HG03135 (cell line): ENCODE measurements around the gene HIPK3.
"Not testable (repeated sequence)": the region's sequence is repeated elsewhere in the genome, so short reads cannot be mapped to it uniquely, and the experiment has no call there.

Experiments
- ATAC-seq: cut with Tn5 transposase; IDR thresholded peaks from one replicate; pipeline ENCODE4 v1.9.1; 2021; ENCODE audit warnings: mild to moderate bottlenecking, moderate library complexity; ENCODE audit not compliant: unreplicated experiment

HIPK3 gene

DNA sequence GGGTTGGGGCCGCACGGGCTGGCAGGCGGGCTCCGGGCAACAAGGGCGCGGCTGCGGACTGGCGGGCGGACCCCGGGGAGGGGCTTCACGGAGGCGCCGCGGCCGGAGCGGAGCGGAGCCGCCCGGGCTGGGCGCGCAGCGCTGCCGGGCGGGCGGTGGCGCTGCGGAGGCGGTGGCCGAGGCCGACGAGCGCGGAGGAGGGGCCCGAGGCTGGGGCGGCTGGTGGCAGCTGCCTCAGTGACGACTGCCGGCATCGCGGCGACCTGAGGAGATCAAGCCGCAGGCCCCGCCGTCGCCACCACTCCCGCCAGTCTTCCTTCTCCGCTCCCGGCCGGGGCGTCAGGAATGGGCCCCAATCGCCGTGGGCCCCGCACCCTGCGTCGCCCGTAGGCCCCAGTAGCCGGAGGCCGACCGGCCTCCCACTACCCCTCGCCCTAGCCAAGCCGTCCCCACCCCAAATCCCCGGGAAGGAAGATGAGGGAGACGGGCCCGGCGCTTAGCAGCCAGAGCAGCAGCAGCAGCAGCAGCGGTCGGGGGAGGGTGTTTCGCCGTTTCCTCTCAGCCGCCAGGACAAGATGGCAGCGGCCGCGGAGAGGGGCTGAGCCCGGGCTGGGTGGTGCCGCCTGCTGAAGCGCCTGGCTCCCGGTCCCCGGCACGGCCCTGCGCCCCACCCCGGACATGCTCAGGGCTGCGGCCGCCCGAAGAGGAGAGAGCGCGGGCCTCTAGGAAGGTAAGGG lies at the start of gene HIPK3:
Gene HIPK3 (plus strand): TSS at position 222 of the 737 bp plus-strand sequence.
- peak; percentile 70 for ATAC-seq

DNA sequence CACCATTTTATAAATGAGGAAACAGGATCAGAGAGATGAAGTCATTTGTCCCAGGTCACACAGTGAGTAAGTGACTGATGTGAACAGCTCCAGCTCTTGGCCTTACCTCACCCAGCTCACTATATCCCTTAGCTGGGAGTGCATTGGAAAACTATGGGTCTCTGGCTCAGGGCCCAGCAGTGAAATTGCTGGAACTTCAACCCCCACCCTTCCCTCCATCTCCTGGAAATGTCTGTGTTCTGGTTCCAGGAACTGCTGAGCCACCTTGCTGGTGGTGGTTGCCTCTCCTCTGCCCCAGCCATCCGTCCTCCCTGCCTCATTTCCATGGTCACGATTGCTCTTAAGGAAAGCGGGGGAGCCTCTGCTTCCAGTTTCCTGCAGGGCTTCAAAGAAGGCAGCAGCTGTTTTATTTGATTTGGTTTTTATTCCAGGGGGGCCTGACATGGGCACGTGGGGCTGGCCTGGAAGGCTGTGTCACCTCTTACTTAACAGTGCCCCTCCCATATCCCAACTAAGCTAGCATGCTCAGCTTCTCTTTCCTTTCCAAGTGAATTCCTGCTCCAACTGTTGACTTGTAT lies 49.7 kb upstream of the HIPK3 start:
- ATAC-seq = no peak

DNA sequence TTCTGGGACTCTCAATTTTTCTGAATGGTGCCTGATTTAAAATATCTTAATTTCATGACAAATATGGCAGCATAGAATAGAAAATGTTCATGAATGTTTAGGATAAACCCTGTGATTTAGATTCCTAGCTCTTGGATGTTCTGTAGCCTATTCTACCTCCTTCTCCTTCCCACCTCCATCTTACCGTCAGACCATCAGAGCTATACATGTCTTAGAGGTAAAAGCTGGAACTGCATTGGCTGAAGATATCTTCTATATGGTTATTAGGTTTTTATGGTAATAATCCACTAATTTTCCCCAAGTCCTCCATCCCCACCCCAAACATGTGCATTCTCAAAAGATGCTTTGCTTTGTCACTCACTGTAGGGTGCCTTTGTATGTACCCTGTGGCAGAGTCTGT lies 49.0 kb upstream of the HIPK3 start:
- ATAC-seq = no peak

DNA sequence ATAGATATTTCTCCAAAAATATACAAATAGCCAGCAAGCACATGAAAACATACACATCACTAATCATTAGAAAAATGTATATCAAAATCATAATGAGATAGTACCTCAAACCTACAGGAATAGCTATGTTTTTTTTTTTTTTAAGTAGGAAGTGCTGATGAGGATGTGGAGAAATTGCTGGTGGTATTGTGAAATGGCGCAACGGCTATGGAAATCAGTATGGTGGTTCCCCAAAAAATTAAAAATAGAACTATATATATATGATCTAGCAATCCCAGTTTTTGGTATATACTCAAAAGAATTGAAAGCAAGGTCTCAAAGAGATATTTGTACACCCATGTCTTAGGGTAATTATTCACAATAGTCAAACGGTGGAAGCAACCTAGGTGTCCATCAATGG lies 46.0 kb upstream of the HIPK3 start:
- no peak for ATAC-seq

DNA sequence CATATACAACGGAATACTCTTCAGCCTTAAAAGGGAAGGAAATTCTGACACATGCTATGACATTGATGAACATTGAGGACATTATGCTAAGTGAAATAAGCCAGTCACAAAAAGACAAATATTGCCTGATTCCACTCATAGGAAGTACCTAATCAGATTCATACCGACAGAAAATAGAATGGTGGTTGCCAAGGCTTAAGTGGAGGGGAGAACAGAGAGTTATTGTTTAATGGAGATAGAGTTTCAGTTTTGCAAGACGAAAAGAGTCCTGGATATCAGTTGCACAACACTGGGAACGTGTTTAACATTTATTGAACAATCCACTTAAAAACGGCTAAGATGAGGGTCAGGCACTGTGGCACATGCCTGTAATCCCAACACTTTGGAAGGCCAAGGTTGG lies 45.6 kb upstream of the HIPK3 start:
- ATAC-seq = no peak

DNA sequence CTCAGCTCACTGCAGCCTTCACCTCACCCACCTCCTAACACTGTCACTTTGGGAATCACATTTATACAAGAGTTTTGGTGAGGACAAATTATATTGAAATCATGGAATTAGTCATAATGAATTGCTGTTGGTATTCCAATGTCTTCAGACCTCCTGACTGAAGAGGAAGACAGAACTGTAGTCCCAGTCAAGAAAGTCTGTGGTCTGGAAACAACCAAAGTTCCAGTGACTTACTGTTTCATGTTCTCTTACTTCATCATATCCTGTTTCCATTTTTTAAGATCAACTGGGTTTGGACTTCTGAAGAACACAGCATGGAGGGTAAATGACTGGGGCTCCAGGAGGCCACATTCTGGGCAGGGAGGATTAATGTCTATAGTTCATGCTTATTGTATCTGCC lies 43.0 kb upstream of the HIPK3 start:
- ATAC-seq = no peak

DNA sequence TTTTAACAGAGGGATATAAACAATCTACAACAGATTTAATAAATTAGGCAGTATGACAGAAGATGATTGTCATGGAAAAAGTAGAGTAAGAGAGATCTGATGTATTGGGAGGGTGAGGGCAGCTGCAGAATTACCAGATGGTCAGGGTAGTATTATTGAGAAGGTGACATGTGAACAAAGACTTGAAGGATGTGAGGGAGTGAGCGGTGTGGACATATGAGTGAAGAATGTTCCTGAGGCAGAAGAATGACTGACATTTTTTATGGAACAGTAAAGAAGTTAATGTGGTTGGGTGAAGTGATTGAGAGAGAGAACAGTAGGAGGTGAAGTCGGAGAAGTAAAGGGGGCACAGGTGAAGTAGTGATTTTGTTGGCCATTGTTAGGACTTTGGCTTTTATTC lies 42.4 kb upstream of the HIPK3 start:
- no peak for ATAC-seq

DNA sequence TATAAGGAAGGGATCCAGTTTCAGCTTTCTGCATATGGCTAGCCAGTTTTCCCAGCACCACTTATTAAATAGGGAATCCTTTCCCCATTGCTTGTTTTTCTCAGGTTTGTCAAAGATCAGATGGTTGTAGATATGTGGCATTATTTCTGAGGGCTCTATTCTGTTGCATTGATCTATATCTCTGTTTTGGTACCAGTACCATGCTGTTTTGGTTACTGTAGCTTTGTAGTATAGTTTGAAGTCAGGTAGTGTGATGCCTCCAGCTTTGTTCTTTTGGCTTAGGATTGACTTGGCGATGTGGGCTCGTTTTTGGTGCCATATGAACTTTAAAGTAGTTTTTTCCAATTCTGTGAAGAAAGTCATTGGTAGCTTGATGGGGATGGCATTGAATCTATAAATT lies 40.5 kb upstream of the HIPK3 start:
- ATAC-seq = not testable (repeated sequence)

DNA sequence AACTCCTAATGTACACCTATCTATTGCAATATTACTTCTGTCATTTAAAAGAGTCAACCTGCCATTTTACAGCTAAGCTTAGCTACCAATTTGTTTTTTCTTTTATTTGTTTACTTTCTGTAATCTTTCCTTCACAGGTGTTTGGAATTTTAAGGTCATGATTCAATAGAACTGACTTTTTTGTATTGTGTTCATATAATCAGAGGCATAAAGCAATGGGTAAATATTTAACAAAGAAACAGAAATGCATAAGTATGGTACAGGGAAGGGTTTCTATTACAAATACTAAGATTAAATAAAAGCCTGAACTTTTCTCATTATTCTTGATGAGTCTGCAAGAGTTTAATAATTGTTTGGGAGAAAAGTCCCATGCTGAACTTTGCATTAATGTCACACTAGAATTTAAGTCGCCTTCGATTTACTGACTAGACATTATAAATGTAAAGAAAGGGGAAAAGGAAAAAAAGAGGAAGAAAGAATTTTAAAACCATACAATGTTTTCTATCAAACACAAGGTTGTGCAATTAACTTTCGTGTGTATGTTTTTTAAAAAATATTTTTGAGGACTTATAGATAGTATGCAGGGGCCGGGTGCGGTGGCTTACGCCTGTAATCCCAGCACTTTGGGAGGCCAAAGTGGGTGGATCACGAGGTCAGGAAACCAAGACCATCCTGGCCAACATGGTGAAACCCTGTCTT lies 35.0 kb upstream of the HIPK3 start:
- ATAC-seq = no peak

DNA sequence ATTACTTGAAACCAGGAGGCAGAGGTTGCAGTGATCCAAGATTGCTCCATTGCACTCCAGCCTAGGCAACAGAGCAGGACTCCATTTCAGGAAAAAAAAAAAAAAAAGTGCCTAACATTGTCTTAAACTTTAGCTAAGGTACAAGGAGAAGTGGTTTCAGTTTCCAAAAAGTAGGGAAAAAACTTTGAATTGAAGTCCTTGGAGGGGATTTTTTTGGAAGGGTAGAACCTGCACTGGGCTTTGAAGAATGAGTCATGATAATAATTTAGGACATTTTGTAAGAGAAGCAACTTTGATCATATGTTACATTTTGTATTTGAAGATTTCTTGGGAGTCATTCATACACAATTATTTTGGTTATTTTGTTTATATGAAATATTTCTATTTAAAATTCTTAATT lies 31.8 kb upstream of the HIPK3 start:
- no peak for ATAC-seq

DNA sequence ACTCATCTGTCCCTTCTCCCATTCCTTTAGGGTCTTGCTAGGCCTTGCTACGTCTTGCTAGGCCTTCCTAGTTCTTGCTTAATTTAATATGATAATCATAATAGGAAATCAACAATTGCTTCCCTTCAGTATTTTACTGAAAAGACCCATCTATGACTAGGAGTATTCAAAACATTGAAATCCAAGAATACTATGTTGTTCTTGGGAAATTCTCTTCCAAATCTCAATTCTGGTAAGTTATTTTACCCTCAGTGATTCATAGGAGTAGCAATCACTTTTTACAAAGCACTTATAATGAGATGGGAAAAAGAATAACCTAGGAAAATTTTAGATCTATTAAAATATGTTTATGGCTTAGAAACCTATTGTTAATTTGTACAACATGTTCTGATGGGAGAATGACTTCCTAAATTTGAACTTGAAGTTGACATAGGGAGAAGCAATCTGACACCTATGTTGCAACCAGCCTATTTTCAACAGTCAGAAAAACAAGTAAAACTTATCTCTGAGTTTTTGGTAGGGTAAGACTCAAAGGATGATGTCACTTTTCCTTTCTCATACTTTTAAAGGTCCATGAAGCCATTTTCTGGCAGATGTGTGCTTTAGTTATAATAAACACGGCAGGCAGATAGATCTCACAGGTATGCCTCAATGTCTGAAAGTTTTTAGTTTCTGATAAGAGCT lies 29.5 kb upstream of the HIPK3 start:
- ATAC-seq = no peak

DNA sequence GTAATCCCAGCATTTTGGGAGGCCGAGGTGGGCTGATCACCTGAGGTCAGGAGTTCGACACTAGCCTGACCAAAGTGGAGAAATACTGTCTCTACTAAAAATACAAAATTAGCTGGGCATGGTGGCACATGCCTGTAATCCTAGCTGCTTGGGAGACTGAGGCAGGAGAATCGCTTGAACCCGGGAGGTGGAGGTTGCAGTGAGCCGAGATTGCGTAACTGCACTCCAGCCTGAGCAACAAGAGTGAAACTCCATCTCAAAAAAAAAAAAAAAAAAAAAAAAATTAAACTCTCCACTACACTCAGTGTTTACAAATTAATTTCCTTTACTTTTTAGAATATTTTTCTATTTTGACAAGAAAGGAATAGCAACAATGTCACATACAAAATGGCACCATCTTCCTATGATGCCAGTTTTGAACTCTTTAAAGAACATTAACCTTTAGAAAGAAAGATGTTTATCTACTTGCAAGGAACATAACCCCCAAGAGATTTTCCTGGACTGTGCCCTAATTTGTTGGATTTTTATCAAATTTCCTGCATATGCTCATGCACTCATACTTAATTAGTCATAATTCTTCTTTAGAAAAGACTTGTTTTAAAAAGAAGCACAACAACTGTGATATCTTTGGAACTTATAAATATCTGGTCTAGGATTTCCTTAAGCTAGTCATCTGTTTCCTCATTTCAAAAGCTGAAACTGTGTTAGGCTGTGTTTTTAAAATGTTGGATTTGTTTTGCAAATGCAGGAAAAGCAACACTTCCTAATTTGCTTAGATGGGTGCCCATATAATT lies 22.6 kb upstream of the HIPK3 start:
- ATAC-seq = no peak

DNA sequence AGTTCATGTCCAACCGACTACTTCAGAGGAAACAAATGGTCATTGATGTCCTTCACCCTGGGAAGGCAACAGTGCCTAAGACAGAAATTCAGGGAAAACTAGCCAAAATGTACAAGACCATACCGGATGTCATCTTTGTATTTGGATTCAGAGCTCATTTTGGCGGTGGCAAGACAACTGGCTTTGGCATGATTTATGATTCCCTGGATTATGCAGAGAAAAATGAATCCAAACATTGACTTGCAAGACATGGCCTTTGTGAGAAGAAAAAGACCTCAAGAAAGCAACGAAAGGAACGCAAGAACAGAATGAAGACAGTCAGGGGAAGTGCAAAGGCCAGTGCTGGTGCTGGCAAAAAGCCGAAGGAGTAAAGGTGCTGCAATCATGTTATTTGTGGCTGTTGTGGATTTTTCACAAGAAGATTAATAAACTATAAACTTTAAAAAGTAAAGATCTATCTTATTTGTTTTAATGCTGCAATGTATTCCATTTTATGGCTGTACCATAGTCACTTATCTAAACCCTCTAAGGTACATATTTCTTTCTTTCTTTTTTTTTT lies 20.1 kb upstream of the HIPK3 start:
- ATAC-seq = no peak

DNA sequence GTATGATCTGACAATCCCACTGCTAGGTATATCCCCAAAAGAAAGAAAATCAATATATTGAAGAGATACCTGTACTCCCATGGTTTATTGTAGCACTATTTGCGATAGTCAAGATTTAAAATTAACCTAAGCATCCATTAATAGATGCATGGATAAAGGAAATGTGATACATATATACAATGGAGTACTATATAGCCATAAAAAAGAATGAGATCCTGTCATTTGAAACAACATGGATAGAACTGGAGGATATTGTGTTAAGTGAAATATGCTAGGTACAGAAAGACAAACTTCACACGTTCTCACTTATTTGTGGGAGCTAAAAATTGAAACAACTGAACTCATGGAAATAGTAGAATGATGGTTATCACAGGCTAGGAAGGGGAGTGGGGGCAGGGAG lies 14.6 kb upstream of the HIPK3 start:
- no peak for ATAC-seq

DNA sequence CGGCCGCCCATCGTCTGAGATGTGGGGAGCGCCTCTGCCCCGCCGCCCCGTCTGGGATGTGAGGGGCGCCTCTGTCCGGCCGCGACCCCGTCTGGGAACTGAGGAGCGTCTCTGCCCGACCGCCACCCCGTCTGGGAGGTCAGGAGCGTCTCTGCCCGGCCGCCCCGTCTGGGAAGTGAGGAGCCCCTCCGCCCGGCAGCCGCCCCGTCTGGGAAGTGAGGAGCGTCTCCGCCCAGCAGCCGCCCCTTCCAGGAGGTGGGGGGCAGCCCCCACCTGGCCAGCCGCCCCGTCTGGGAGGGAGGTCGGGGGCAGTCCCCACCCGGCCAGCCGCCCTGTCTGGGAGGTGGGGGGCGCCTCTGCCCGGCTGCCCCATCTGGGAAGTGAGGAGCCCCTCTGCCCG lies 13.5 kb upstream of the HIPK3 start:
- ATAC-seq = not testable (repeated sequence)

DNA sequence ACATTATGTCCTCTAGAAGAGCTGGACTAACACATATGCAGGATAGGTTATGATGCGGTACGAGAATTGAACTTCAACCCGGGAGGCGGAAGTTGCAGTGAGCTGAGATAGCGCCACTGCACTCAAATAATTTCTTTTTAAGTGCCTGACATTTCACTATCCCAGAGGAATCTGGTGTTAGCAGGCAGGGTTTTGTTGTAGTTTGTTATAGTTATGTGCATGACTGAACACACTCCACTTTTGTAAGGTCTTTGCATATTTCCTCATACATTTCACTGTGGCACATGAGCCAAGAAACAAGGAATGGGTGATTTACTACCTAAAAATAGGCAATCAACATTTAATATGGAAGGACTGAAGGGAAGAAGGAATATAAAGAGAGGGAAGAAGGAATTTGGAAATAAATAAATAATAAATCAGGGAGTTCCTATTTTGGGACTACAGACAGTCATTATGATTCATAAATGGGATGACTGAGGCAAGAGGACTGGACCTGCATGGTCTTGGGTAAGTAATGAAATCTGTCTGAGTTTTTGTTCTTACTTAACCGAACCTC lies 8.7 kb upstream of the HIPK3 start:
- ATAC-seq = no peak

DNA sequence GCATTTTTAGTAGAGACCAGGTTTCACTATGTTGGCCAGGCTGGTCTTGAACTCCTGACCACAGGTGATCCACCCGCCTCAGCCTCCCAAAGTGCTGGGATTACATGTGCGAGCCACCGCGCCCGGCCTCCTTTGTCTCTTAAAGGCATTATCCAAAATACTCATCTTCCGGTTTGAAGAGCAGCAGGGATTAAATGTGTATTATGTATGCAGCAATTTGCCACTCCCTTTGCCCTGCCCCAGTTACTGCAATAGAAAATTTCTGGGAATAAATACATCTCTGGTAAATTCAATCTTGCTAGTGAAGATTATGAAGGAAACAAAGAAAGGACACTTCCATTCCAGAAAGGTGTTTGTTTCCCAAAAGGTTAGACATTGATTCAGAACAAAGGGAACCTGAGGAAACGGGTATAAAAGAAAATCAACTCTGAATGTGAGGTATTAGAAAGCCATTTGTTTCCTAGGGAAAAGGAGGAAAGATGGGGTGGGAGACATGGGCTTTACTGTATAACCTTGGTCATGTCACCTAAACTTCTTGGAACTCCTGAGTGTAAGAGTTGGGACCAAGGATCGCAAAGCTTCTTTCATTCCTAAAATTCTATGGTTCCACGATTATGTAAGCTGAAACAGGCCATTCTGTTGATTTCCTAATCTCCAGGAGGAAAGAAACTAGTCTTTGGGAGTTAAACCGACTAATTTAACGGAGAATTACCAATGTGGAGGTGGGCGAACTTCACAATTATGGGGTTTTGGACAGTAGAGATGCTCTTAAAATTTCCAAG lies 959 bp upstream of the HIPK3 start:
- ATAC-seq = no peak

DNA sequence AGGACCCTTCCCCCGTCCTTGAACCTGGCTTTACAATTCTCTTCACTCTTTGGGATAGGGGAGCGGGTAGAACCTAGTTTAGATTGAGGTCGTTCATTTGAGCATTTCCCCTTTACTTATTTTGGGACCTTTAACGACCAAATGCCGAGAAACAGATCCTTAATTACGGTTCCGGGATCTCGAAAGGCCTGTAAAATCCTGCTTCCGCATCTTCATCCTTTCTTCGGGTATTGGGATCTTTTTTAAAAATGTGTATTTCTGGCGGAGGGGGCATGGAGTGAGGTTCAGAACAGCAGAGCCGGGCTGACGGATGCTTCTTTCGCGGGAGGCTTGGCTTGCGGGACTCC lies 395 bp upstream of the HIPK3 start:
- ATAC-seq = no peak

DNA sequence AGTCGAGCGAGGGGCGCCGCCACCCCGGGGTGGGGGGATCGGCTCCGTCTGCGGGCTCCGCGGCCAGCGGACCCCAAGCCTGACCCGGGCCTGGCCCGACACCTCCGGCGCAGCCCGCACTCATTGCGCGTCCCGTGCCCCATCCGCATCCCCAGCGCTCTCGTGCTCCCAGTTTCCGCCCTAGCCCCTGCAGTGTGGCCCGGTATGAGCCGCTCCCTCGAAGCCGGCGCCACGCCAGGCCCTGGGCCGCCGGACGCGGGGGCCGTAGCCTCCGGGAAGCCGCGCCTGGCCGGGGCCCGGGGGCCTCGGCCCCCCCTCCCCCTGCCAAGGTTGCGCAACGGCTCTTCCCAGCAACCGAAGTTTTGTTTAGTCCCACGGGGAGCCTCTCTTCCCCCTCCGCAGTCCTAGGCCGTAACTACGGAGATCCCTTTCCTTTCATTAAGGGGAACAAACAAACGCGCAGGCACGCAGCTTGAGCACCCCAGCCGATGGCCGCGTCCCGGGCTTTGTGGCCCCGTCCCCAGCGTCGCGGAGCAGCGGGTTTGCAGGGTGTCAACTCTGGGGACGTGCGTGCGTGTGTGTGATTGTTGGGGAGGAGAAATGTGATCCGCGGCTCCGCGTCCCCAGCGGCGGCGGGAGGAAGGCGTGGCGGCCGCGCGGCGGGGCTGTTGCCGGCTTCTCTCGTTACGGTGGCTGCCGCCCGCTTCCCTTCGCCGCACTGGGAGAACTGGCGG lies 883 bp downstream of the HIPK3 start:
- ATAC-seq = peak; percentile 49
